Glomerular endothelial cell (primary cell): Measurements from ENCODE around the gene KLRK1. TPM values are rescaled to one million over a fixed set of nuclear protein-coding genes. Genes with fewer than 3 reads are reported as not detected.
"Not testable (repeated sequence)": the region's sequence is repeated elsewhere in the genome, so short reads cannot be mapped to it uniquely, and the experiment has no call there.

Experiments used
- DNase-seq: peaks from one replicate; pipeline ENCODE4 v3.0.0-alpha.2; 2011; ENCODE audit warnings: low read depth, low spot score; ENCODE audit errors: extremely low read depth
- total RNA-seq: library from RNA; depleted of rRNA; stranded (reverse); fragments of >200 nt; gene quantifications from 2 replicates; pipeline ENCODE4 v1.2.3, GENCODE V29; 2015

Gene KLRK1
- total RNA-seq, 1 donor from 2014 or later, result not detected

- DNase-seq, result no peak
Observed at GRCh38 chr12:10388624-10389413, 1.0 kb downstream of the KLRK1 start.

- DNase-seq, result not testable (repeated sequence)
Observed at GRCh38 chr12:10387498-10387897, 2.3 kb downstream of the KLRK1 start.

GRCh38 chr12:10386857-10387256 lies 3.0 kb downstream of the KLRK1 start:
- DNase-seq, result no peak

GRCh38 chr12:10385166-10385613 lies 4.7 kb downstream of the KLRK1 start:
- no peak for DNase-seq

- DNase-seq, result no peak
Observed at GRCh38 chr12:10384191-10384590, 5.7 kb downstream of the KLRK1 start.

GRCh38 chr12:10381928-10382628 lies 7.8 kb downstream of the KLRK1 start:
- no peak for DNase-seq

- DNase-seq, result not testable (repeated sequence)
Observed at GRCh38 chr12:10378737-10379136, 11.1 kb downstream of the KLRK1 start.

- DNase-seq, result no peak
Observed at GRCh38 chr12:10374624-10375018, 15.2 kb downstream of the KLRK1 start.

- DNase-seq, result no peak
Observed at GRCh38 chr12:10372559-10372958, 17.3 kb downstream of the KLRK1 start.

- DNase-seq, result not testable (repeated sequence)
Observed at GRCh38 chr12:10371893-10372535, 17.8 kb downstream of the KLRK1 start.

- DNase-seq, result no peak
Observed at GRCh38 chr12:10369557-10370415, 20.1 kb downstream of the KLRK1 start.

- no peak for DNase-seq
Observed at GRCh38 chr12:10368206-10369171, 21.4 kb downstream of the KLRK1 start.

GRCh38 chr12:10367714-10368113 lies 22.1 kb downstream of the KLRK1 start:
- DNase-seq, result not testable (repeated sequence)

- DNase-seq, result no peak
Observed at GRCh38 chr12:10366875-10367274, 23.0 kb downstream of the KLRK1 start.

- no peak for DNase-seq
Observed at GRCh38 chr12:10365696-10366405, 24.0 kb downstream of the KLRK1 start.

GRCh38 chr12:10364815-10365622 lies 24.8 kb downstream of the KLRK1 start:
- no peak for DNase-seq

GRCh38 chr12:10363914-10364814 lies 25.7 kb downstream of the KLRK1 start:
- DNase-seq, result no peak
